Nucleus accumbens (tissue), 56 donors: ENCODE results near the gene CTSC.
"Not testable (repeated sequence)": the region's sequence is repeated elsewhere in the genome, so short reads cannot be mapped to it uniquely, and the experiment has no call there.

ENCODE experiments used
- DNase-seq, 56 donors: peaks; one replicate each; lab custom pipeline; 2025; lab: John Stamatoyannopoulos, UW

The CTSC gene

GRCh38 chr11:88322881-88323280 lies 14.7 kb downstream of the CTSC start:
- not testable (repeated sequence) for DNase-seq

GRCh38 chr11:88321412-88321811 lies 16.1 kb downstream of the CTSC start:
- not testable (repeated sequence) for DNase-seq

GRCh38 chr11:88320149-88320559 lies 17.4 kb downstream of the CTSC start:
- no peak for DNase-seq

GRCh38 chr11:88318017-88318416 lies 19.5 kb downstream of the CTSC start:
- DNase-seq, result no peak

GRCh38 chr11:88317536-88317935 lies 20.0 kb downstream of the CTSC start:
- no peak for DNase-seq

- DNase-seq, result no peak
Measured at GRCh38 chr11:88315981-88316441, 21.5 kb downstream of the CTSC start.

- no peak for DNase-seq
Measured at GRCh38 chr11:88315015-88315414, 22.5 kb downstream of the CTSC start.

GRCh38 chr11:88313441-88313840 lies 24.1 kb downstream of the CTSC start:
- peak in 25 of 56 donors; percentile 2 to 67 (median 23) for DNase-seq

GRCh38 chr11:88312628-88313027 lies 24.9 kb downstream of the CTSC start:
- DNase-seq, result no peak

- no peak for DNase-seq
Measured at GRCh38 chr11:88310246-88310645, 27.3 kb downstream of the CTSC start.

GRCh38 chr11:88308576-88308975 lies 29.0 kb downstream of the CTSC start:
- no peak for DNase-seq

- DNase-seq, result no peak
Measured at GRCh38 chr11:88307749-88308425, 29.6 kb downstream of the CTSC start.

- no peak for DNase-seq
Measured at GRCh38 chr11:88306785-88307184, 30.8 kb downstream of the CTSC start.

GRCh38 chr11:88305430-88305829 lies 32.1 kb downstream of the CTSC start:
- DNase-seq, result no peak

GRCh38 chr11:88304352-88304751 lies 33.2 kb downstream of the CTSC start:
- DNase-seq, result no peak

- no peak for DNase-seq
Measured at GRCh38 chr11:88303037-88303436, 34.5 kb downstream of the CTSC start.

- DNase-seq, result no peak
Measured at GRCh38 chr11:88301488-88302140, 35.9 kb downstream of the CTSC start.

- no peak for DNase-seq
Measured at GRCh38 chr11:88300888-88301487, 36.5 kb downstream of the CTSC start.

GRCh38 chr11:88297863-88298262 lies 39.7 kb downstream of the CTSC start:
- no peak for DNase-seq

- DNase-seq, result no peak
Measured at GRCh38 chr11:88297421-88297820, 40.1 kb downstream of the CTSC start.

- no peak for DNase-seq
Measured at GRCh38 chr11:88295028-88295427, 42.5 kb downstream of the CTSC start.

- peak in 1 of 56 donors; percentile 1 for DNase-seq
Measured at GRCh38 chr11:88293931-88294330, 43.6 kb downstream of the CTSC start.
